Stimulated activated CD8-positive, alpha-beta memory T cell treated with anti-CD3 and anti-CD28 coated beads, Interleukin-4, amount 100 ng/mL, for 1 hour (primary cell): ENCODE results near the gene HECW1.
"Not testable (repeated sequence)": the region's sequence is repeated elsewhere in the genome, so short reads cannot be mapped to it uniquely, and the experiment has no call there.

Experiments used
- DNase-seq, 2 donors: peaks; one replicate each; pipeline ENCODE4 v3.0.0-alpha.2; 2020; ENCODE audit warnings: low read depth in 2 of 2, low spot score in 1 of 2

Gene HECW1

DNA sequence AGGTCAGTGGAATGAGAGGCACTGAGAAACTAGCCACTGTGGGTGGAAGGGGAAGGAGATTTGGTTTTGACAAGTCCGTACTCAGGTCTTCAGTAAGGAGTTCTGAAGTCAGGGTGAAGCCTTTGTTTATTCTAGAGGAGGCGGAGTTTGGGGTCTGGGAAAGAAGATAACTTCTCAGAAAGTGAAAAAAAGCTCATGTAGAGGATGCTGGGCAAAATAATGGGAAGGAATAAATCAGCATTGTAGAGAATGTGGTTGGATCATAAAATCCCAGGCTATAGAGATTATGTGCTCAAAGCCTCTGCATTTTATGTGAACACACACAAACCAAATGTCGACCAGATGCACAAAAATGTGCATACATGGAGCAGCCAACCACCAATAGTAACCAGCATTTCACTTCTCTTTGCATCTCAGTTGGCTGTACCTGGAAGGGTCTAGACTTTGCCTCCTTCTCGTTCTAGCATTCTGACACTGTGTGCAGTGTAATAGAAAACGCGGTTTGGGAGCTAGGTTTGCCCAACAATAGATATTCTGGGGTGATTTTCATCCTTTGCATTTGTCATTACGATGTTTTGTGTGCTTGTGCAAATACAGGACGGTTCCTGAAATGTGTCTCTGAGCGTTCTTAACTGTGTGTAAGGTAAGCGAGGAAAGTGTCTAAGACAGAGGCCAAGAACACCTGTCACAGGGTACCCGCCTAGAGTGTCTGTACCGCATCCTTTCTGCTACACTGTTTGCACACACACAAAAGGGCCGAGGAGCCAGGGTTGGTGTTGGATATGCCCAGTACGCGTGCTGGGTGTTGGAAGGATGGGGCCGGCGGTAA is 603 bp upstream of the HECW1 start:
- DNase-seq, result no peak

DNA sequence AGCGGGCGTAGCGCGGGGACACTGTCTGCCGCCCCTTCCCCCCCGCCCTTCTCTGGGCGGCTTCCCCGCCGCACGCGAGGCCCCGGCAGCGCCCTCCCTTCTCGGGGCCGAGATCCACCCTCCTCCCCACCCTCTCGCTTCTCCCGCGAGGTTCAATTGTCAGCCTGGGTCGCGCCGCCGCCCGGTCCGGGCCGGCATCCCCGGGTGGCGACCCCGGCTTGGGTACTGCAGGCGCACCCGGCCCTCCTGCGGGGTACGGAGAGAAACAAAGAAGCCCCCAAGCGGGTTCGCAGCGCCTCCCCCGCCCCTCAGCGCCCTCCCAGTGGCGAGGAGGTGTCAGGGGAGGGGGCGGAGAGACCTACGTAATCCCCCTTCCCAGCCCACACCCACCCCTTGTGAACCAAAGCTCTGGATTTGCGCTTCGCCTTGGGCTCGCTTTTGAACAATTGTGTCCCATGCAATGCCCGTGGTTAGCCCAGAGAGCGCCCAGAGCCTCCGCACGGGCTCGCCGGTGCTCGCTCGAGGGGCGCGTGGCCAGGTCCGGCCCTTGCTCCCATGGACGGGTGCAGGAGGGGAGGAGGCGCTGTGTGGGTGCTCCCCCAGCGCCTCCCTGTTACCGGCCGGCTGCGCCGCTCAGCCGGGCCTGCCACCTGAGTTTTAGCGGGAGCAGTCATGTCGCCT is 634 bp downstream of the HECW1 start:
- DNase-seq, result no peak

DNA sequence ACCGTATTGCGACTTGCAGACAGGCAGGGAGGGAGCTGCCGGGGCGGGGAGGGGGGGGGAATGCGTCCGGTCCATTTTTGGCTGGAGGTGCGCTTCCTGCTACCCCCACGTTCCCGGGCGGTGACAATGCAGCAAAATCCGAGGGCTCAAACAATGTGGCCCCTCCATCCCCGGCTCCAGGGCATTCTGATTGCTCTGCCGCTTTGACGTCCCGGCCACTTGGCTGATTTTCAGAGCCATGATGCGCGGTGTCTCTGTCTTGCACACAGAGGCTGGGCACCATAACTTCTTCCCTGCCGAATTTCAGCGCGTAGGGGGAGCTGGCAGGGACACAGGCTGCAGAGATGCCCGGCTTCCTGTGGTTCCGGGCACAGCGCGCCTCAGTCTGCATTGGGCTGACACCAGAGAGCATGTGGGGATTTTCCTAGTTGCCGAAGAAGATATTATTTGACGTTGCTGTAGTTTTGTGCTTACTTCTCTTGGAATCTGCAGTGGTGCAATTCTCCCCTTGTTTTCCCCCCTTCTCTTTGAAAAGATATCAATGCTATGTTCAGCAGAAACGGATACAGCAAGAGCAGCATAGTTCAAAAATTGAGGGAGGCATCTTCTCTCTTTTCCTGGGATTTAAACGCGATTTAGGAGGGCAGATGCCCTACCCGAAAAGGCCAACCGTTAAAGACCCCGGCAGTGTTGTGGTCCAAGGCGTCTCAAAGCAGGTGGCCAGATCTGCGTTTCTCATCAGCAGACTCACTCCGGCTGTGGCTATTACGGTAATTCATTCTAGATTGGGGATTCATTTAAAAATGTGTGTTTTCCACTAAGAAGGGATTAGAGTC is 1.4 kb downstream of the HECW1 start:
- DNase-seq, result no peak

DNA sequence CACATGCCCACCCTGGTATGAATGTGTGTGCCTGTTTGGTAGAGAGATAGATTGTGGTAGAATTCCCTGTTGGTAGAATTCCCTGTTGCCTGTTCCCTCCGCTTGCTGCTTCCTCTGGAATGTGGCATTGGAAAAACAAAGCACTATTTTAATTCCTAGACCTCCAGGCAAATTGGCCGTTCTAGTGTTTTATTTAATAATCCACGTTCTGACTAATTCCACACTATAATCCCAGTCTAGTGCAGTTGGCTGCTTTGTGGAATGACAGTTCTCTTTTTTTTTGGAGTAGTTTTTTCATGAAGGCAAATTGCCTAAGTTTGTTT is 2.0 kb downstream of the HECW1 start:
- no peak for DNase-seq

DNA sequence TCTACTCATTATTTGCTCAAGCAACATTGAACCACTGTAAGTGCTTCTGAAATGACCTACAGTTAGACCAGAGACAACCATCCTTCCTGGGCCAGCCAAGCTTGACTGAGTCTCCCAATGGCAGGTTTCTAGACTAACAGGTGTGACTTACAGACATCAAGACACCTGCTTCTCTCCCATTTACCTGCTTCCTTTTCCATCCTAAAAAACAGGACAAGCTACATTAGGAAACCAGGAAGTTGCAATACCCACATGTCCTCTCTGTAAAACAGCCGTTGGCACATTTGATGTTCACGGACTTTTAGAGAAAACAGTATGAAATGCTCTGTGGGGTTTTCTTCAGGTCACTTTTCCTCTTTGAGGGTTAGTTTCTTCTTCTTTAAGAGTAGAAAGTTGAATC is 4.0 kb downstream of the HECW1 start:
- DNase-seq, result no peak

DNA sequence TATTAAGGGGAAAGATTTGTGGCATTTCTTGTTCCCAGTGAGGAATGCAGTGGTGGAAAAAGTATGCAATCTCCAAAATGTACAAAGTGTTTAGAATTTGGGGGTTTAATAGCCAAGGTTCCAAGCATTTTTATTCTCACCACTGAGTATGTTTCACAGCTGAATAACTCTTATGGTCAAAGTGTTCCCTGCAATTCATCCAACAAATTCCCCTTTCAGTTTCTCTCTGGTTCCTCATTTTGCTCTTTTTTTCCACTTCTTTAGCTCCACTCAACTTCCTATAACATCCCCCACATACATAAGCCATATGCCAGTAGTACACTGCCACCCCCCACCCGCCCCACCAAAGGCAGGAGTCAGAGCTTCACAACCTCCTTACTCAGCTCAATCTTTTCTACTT is 4.6 kb downstream of the HECW1 start:
- DNase-seq, result no peak

DNA sequence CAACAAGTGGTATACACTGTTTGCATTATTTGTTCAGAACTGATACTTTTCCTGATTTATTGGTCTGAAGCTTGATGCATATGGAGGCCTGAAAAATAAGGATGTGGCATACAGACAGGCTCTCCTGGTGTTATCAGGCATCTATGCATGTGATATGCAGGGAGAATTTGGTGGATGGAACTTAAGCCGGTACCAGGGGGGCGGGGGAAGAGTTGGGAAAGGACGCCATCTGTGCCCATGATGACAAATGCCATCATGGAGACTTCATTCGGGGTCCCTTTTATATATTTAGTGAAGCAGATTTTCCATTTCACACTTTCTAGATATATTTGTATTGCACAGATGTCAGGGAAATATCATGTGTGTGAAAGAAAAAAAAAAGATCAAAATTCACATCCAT is 5.4 kb downstream of the HECW1 start:
- no peak for DNase-seq

- no peak for DNase-seq
These were observed 5.9 kb downstream of the HECW1 start for GRCh38 chr7:43118313-43118712.

GRCh38 chr7:43119371-43120075 is 7.1 kb downstream of the HECW1 start:
- no peak for DNase-seq

DNA sequence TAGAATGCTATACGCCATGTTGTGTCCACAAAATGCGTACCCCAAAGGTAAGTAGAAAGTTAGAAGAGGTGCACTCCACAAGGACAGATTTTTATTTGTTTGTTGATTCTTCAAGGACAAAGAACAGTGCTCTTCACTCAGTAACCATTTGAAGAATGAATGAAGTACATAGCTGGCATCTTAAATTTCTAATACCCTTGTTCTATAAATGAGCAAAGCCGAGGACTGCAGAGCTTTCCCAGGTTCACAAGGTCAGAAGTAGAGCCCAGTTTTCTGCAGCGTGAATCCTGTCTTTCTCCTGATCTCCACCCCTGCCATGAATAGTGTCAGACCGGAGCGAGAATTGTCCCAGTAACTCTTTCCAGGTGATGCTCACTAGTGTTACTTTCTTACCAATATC is 9.5 kb downstream of the HECW1 start:
- no peak for DNase-seq

GRCh38 chr7:43123457-43123856 is 11.0 kb downstream of the HECW1 start:
- no peak for DNase-seq

GRCh38 chr7:43124388-43124787 is 11.9 kb downstream of the HECW1 start:
- DNase-seq, result no peak

DNA sequence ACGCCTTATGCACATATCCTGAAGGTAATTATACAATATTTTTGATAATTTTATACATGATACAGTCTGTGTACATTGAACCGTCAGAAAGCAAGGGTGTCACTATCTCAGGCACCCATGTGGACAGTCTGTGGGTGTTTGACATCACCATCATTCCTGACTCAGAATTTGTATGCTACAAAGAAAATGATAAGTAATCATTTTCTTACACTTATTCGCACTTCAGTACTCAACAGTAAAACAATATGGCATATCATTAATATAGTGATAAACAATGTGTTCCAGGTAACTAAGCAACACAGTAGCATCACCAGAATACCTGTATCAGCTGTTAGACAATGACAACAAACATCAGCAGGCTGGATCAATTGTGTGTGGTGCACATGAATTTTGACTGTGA is 17.9 kb downstream of the HECW1 start:
- no peak for DNase-seq

- no peak for DNase-seq
These were observed 22.7 kb downstream of the HECW1 start for GRCh38 chr7:43135129-43135528.

DNA sequence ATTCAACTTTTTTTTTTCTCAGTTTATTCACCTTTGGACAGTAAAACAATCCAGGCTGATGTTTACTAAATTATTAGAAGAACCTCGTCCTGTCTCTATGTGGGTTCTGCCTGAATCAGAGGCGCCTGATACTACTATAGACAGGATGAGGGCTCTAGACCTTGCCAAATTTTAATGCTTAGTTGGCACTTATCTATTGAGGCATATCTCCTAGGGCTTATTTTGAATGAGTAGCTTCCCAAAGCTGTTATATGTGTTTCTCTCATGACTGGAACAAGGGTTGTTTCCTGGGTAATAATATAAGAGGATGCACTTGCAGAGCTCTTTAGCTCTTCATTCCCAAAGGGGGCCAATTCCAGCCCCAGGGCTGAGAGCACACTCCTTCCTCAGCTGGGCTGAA is 23.6 kb downstream of the HECW1 start:
- DNase-seq, result no peak

GRCh38 chr7:43137121-43137744 is 24.8 kb downstream of the HECW1 start:
- not testable (repeated sequence) for DNase-seq

GRCh38 chr7:43137811-43138210 is 25.4 kb downstream of the HECW1 start:
- DNase-seq, result no peak

DNA sequence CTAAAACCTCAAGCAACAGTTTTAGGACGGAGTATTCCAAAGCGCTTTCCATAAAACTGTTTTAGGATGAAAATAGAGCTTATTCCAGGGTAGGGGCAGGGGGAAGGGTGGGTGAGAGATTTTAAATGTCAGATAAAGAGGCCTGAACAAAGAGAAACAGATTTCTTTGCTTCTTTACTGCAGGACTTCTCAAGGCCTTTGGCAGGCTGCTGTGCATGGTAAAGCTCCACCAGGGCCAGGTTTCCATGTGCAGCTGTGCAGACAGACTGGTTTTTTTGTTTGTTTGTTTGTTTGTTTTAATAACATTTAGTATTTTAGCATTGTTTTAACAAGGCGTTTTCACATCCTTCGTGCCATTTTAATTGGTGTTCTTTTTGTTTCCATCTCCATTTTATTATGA is 26.3 kb downstream of the HECW1 start:
- DNase-seq, result no peak

GRCh38 chr7:43139137-43139536 is 26.7 kb downstream of the HECW1 start:
- no peak for DNase-seq

DNA sequence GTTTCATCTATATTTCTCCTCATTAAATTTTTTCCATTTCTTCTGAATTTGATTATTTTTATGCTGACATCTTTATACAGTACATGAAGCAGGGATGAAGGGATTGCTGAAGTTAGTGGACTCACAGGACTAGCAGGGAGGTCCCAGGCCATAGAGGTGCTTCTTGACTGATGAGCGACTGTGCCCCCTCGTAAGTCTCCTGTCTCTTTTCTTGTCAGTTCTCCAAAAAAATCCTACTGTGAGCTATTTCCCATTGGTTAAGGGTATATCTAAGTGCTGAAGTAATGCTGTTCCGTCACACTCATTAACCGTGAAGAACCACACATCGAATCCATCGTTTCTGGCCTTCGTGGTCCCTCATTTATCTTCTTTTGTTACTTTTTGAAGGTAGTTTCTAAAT is 27.7 kb downstream of the HECW1 start:
- DNase-seq, result no peak

DNA sequence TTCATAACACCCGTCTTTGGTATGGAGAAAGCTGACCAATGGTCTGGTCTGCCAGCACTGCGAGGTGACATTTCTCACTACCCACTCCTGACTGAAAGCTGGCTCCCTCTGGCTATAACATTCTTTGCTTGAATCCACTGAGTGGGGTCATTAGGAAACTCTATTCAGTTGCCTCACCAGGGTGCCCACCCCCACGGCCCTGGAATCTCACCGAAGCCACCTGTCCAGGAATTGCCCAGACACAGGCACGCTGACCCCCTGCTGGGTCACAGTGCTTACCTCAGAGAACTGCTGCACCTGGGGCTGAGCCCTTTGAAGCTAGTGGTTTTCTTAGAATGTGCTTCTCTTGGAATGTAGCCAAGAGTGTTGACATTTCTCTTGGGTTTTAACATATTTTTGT is 28.6 kb downstream of the HECW1 start:
- DNase-seq, result no peak
